Calu3 (cell line): ENCODE results near the gene FYB1. TPM values are rescaled to one million over a fixed set of nuclear protein-coding genes. Genes with fewer than 3 reads are reported as not detected.
A peak's percentile ranks its signal among the peaks of the same experiment; 100 is the strongest.

Experiments
- BruUV-seq: library from RNA; stranded (reverse); fragments of 400-500 nt; replicated peaks from 2 replicates; lab custom pipeline; 2021; lab: Mats Ljungman, UMichigan
- CTCF ChIA-PET: fragments of 300-600 bp; sonication (Branson Sonifier 250); formaldehyde crosslinking; loops from one replicate; lab custom pipeline; 2022; ENCODE audit warnings: antibody characterized with exemption; lab: Charles Lee
- DNase-seq: peaks from one replicate; pipeline ENCODE4 v3.0.0; 2022
- H3K27ac Mint-ChIP-seq: one replicate; pipeline ENCODE4 v1.8.0; 2022; ENCODE audit warnings: mixed read lengths; ENCODE audit not compliant: unreplicated experiment
- H3K27me3 Mint-ChIP-seq: one replicate; pipeline ENCODE4 v1.8.0; 2022; ENCODE audit warnings: mixed read lengths; ENCODE audit not compliant: unreplicated experiment
- H3K36me3 Mint-ChIP-seq: one replicate; pipeline ENCODE4 v1.8.0; 2022; ENCODE audit warnings: mild to moderate bottlenecking, moderate library complexity, mixed read lengths; ENCODE audit not compliant: insufficient read depth, unreplicated experiment
- H3K4me1 Mint-ChIP-seq: one replicate; pipeline ENCODE4 v1.8.0; 2022; ENCODE audit warnings: mild to moderate bottlenecking, low read depth, mixed read lengths; ENCODE audit not compliant: unreplicated experiment
- H3K4me3 Mint-ChIP-seq: one replicate; pipeline ENCODE4 v1.8.0; 2022; ENCODE audit warnings: mild to moderate bottlenecking, low read depth, moderate library complexity, mixed read lengths; ENCODE audit not compliant: unreplicated experiment
- H3K9me3 Mint-ChIP-seq: one replicate; pipeline ENCODE4 v1.8.0; 2022; ENCODE audit warnings: low read depth, mixed read lengths; ENCODE audit not compliant: unreplicated experiment
- CTCF ChIP-seq: fragments of 200-600 bp; IDR thresholded peaks from one replicate; pipeline ENCODE4 v1.8.0; 2022; ENCODE audit warnings: antibody characterized with exemption; ENCODE audit not compliant: unreplicated experiment
- intact Hi-C: fragments of 100-400 bp; cut with micrococcal nuclease; formaldehyde crosslinking; loops from one replicate; pipeline ENCODE4 v1.10.0; 2022; ENCODE audit not compliant: unreplicated experiment
- total RNA-seq: library from RNA; stranded (reverse); gene quantifications from 2 replicates; pipeline ENCODE4 v1.2.3, GENCODE V29; 2022

FYB1 gene
- total RNA-seq, 1 experiment from 2014 or later, result 42.8 TPM

- Mint-ChIP-seq H3K36me3 (no peaks in the 10 kb centered on the region), H3K27me3 (no peaks in the 10 kb centered on the region), H3K27ac (peak overlapping the region; percentile 42), H3K4me3 (no peak overlapping the region), H3K9me3 (no peaks in the 10 kb centered on the region), H3K4me1 (peaks cover 55% of the 10 kb centered on the region)
- CTCF ChIA-PET, result no interaction called here
- intact Hi-C loops, result loop anchor here (10.0 kb wide), 1 partner anchor 98 kb away; no protein-coding TSS in a partner anchor
- DNase-seq, result no peak
- no TSS peak for BruUV-seq
- TF ChIP-seq CTCF, result no peak
Measured at GRCh38 chr5:39102684-39103155, 116.6 kb downstream of the FYB1 start.

GRCh38 chr5:39100851-39101396 is 118.4 kb downstream of the FYB1 start:
- no peak overlapping the region for H3K4me3 Mint-ChIP-seq
- no peaks in the 10 kb centered on the region for H3K9me3 Mint-ChIP-seq
- BruUV-seq, result no TSS peak
- CTCF ChIA-PET, result interaction anchor here (1.7 to 1.8 kb wide), 2 partner anchors 20 to 21 kb away, joined by 5 to 10 read pairs; no protein-coding TSS in a partner anchor
- no peaks in the 10 kb centered on the region for H3K36me3 Mint-ChIP-seq
- TF ChIP-seq CTCF, result no peak
- peak; percentile 65 for DNase-seq
- peaks cover 55% of the 10 kb centered on the region for H3K4me1 Mint-ChIP-seq
- H3K27me3 Mint-ChIP-seq, result no peaks in the 10 kb centered on the region
- intact Hi-C loops, result loop anchor here (2.0 to 10.0 kb wide), 2 partner anchors 24 to 96 kb away; no protein-coding TSS in a partner anchor
- H3K27ac Mint-ChIP-seq, result peak overlapping the region; percentile 33

- CTCF ChIA-PET, result interaction anchor here (1.7 to 1.8 kb wide), 2 partner anchors 19 to 21 kb away, joined by 5 to 10 read pairs; no protein-coding TSS in a partner anchor
- no peaks in the 10 kb centered on the region for H3K27me3 Mint-ChIP-seq
- H3K4me3 Mint-ChIP-seq, result no peak overlapping the region
- peak overlapping the region; percentile 33 for H3K27ac Mint-ChIP-seq
- TF ChIP-seq CTCF, result no peak
- no peaks in the 10 kb centered on the region for H3K36me3 Mint-ChIP-seq
- BruUV-seq, result no TSS peak
- H3K4me1 Mint-ChIP-seq, result peaks cover 55% of the 10 kb centered on the region
- H3K9me3 Mint-ChIP-seq, result no peaks in the 10 kb centered on the region
- intact Hi-C loops, result loop anchor here (2.0 to 10.0 kb wide), 2 partner anchors 24 to 96 kb away; no protein-coding TSS in a partner anchor
- DNase-seq, result no peak
Measured at GRCh38 chr5:39100301-39100850, 119.0 kb downstream of the FYB1 start.

GRCh38 chr5:39099831-39100230 is 119.5 kb downstream of the FYB1 start:
- Mint-ChIP-seq H3K27ac (no peak overlapping the region), H3K36me3 (no peaks in the 10 kb centered on the region), H3K27me3 (no peaks in the 10 kb centered on the region), H3K9me3 (no peaks in the 10 kb centered on the region), H3K4me1 (peaks cover 55% of the 10 kb centered on the region), H3K4me3 (no peak overlapping the region)
- no peak for TF ChIP-seq CTCF
- CTCF ChIA-PET, result interaction anchor here (1.8 kb wide), 1 partner anchor 18 kb away, joined by 5 read pairs; no protein-coding TSS in a partner anchor
- intact Hi-C loops, result loop anchor here (2.0 to 10.0 kb wide), 2 partner anchors 23 to 95 kb away; no protein-coding TSS in a partner anchor
- BruUV-seq, result no TSS peak
- no peak for DNase-seq
